ENCODE measurements around the gene GFRA3.

Gene GFRA3

DNA sequence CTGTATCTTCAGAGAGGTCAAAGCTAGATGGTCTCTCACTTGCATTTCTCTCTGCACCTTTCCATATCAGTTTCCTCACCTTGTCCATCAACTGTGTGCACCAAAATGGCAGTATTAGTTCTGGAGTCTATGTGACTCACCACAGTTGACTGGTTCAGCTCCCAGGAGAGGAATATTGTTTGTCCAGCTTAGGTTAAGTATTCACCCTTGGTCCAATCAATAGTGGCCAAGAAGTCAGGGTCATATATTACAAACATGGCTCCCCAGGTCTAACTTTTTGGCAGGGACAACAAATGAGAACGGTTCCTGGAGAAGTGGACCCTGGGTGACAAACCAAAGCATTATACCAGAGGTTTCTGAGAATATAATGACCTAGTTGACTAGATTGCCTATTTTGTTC is 36.4 kb downstream of the GFRA3 start:
- FAIRE-seq (no peak), DNase-seq (ENCODE audit: insufficient read length, low spot score) (no peak)
- TF ChIP-seq TAF1 (IDR thresholded peaks at IDR 0.05; ENCODE audit: low read depth, low read length): no peak

DNA sequence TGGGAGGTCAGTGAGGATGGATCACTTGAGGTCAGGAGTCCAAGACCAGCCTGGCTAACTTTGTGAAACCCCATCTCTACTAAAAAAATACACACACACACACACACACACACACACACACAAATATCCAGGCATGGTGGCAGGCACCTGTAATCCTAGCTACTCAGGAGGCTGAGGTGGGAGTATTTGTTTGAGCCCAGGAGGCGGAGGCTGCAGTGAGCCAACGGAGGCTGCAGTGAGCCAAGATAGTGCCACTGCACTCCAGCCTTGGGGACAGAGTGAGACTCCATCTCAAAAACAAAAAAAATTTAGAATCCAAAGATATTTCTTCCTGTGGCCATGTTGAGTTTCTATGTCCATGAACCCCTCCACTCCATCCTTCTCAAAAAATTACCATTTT is 39.8 kb downstream of the GFRA3 start:
- TF ChIP-seq PAX5 (IDR thresholded peaks at IDR 0.05; ENCODE audit: insufficient read depth, low read length, severe bottlenecking) (no peak), SPI1 (IDR thresholded peaks at IDR 0.05; ENCODE audit: low read depth, low read length) (no peak), POU2F2 (IDR thresholded peaks at IDR 0.05; ENCODE audit: low read depth, low read length) (no peak), POLR2A (IDR thresholded peaks at IDR 0.05; ENCODE audit: low read depth, low read length) (no peak), POLR2AphosphoS5 (IDR thresholded peaks at IDR 0.05; ENCODE audit: low read depth, low read length) (no peak), TAF1 (IDR thresholded peaks at IDR 0.05; ENCODE audit: low read depth, low read length) (no peak)
- DNase-seq (ENCODE audit: insufficient read length, low spot score): no peak
- no peak for FAIRE-seq

DNA sequence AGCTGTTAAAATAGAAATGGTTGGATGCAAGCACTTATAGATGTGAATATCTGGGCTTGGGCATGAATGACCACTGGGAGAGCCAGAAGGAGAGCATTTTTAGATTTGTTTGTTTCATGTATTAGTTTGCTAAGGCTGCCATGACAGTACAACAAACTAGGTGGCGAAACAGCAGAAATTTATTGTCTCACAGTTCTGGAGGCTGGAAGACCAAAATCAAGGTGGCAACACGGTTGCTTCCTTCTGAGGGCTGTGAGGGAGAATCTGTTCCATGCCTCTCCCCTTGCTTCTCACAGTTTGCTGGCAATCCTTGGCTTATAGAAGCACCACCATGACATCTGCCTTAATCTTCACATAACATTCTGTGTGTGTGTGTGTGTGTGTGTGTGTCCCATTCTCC is 41.1 kb downstream of the GFRA3 start:
- TF ChIP-seq POLR2AphosphoS5 (IDR thresholded peaks at IDR 0.05; ENCODE audit: low read depth, low read length) (no peak), POU2F2 (IDR thresholded peaks at IDR 0.05; ENCODE audit: low read depth, low read length) (no peak), SPI1 (IDR thresholded peaks at IDR 0.05; ENCODE audit: low read depth, low read length) (no peak), PAX5 (IDR thresholded peaks at IDR 0.05; ENCODE audit: insufficient read depth, low read length, severe bottlenecking) (no peak), TAF1 (IDR thresholded peaks at IDR 0.05; ENCODE audit: low read depth, low read length) (no peak), POLR2A (IDR thresholded peaks at IDR 0.05; ENCODE audit: low read depth, low read length) (no peak)
- FAIRE-seq: no peak
- DNase-seq (ENCODE audit: insufficient read length, low spot score): no peak

- FAIRE-seq (no peak), DNase-seq (ENCODE audit: insufficient read length, low spot score) (no peak)
- TF ChIP-seq SPI1 (IDR thresholded peaks at IDR 0.05; ENCODE audit: low read depth, low read length): no peak
- no peak for TF ChIP-seq POLR2A (IDR thresholded peaks at IDR 0.05; ENCODE audit: low read depth, low read length)
- no peak for TF ChIP-seq TAF1 (IDR thresholded peaks at IDR 0.05; ENCODE audit: low read depth, low read length)
- no peak for TF ChIP-seq PAX5 (IDR thresholded peaks at IDR 0.05; ENCODE audit: insufficient read depth, low read length, severe bottlenecking)
- no peak for TF ChIP-seq POU2F2 (IDR thresholded peaks at IDR 0.05; ENCODE audit: low read depth, low read length)
Measured at GRCh38 chr5:138230981-138231589, 43.3 kb downstream of the GFRA3 start.

GRCh38 chr5:138230261-138230660 is 44.2 kb downstream of the GFRA3 start:
- no peak for FAIRE-seq

GRCh38 chr5:138229387-138229786 is 45.0 kb downstream of the GFRA3 start:
- DNase-seq (ENCODE audit: insufficient read length, low spot score) (no peak), FAIRE-seq (no peak)
- no peak for TF ChIP-seq POLR2A (IDR thresholded peaks at IDR 0.05; ENCODE audit: low read depth, low read length)
- TF ChIP-seq POLR2AphosphoS5 (IDR thresholded peaks at IDR 0.05; ENCODE audit: low read depth, low read length): no peak
- no peak for TF ChIP-seq POU2F2 (IDR thresholded peaks at IDR 0.05; ENCODE audit: low read depth, low read length)
- TF ChIP-seq PAX5 (IDR thresholded peaks at IDR 0.05; ENCODE audit: insufficient read depth, low read length, severe bottlenecking): no peak
- no peak for TF ChIP-seq TAF1 (IDR thresholded peaks at IDR 0.05; ENCODE audit: low read depth, low read length)

More at GRCh38 chr5:138230261-138230660, 44.2 kb downstream of the GFRA3 start:
- TF ChIP-seq POLR2A (IDR thresholded peaks at IDR 0.05; ENCODE audit: low read depth, low read length): no peak
- no peak for TF ChIP-seq POLR2AphosphoS5 (IDR thresholded peaks at IDR 0.05; ENCODE audit: low read depth, low read length)
- no peak for TF ChIP-seq TAF1 (IDR thresholded peaks at IDR 0.05; ENCODE audit: low read depth, low read length)
- no peak for TF ChIP-seq PAX5 (IDR thresholded peaks at IDR 0.05; ENCODE audit: insufficient read depth, low read length, severe bottlenecking)
- no peak for TF ChIP-seq POU2F2 (IDR thresholded peaks at IDR 0.05; ENCODE audit: low read depth, low read length)
- no peak for TF ChIP-seq SPI1 (IDR thresholded peaks at IDR 0.05; ENCODE audit: low read depth, low read length)
- DNase-seq (ENCODE audit: insufficient read length, low spot score): no peak

GRCh38 chr5:138226910-138227309 is 47.5 kb downstream of the GFRA3 start:
- FAIRE-seq: no peak
- no peak for DNase-seq (ENCODE audit: insufficient read length, low spot score)
- TF ChIP-seq POU2F2 (IDR thresholded peaks at IDR 0.05; ENCODE audit: low read depth, low read length): no peak
- no peak for TF ChIP-seq SPI1 (IDR thresholded peaks at IDR 0.05; ENCODE audit: low read depth, low read length)
- no peak for TF ChIP-seq TAF1 (IDR thresholded peaks at IDR 0.05; ENCODE audit: low read depth, low read length)
- TF ChIP-seq PAX5 (IDR thresholded peaks at IDR 0.05; ENCODE audit: insufficient read depth, low read length, severe bottlenecking): no peak
- no peak for TF ChIP-seq POLR2AphosphoS5 (IDR thresholded peaks at IDR 0.05; ENCODE audit: low read depth, low read length)
- TF ChIP-seq POLR2A (IDR thresholded peaks at IDR 0.05; ENCODE audit: low read depth, low read length): no peak

DNA sequence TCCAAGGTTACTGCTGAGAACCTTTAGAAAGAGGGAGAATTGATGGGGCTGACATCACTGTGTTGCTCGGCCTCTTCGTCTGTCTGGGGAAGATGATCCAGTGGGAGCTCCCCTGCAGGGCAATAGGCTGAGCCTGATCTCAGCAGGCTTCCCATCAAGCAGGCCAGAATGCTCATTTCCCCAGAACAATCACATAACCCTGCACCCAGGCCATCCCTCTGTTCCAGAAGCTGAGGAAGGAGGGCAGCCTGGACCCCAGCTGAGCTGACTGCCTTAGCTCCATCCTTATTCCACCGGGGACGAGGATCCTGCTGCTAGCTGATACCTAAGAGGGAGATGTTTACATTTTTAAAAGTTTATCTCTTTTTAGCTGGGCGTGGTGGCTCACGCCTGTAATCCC is 49.7 kb downstream of the GFRA3 start:
- no peak for FAIRE-seq
- TF ChIP-seq TAF1 (IDR thresholded peaks at IDR 0.05; ENCODE audit: low read depth, low read length) (no peak), POLR2AphosphoS5 (IDR thresholded peaks at IDR 0.05; ENCODE audit: low read depth, low read length) (no peak), POU2F2 (IDR thresholded peaks at IDR 0.05; ENCODE audit: low read depth, low read length) (no peak), PAX5 (IDR thresholded peaks at IDR 0.05; ENCODE audit: insufficient read depth, low read length, severe bottlenecking) (no peak), POLR2A (IDR thresholded peaks at IDR 0.05; ENCODE audit: low read depth, low read length) (no peak), SPI1 (IDR thresholded peaks at IDR 0.05; ENCODE audit: low read depth, low read length) (no peak)
- DNase-seq (ENCODE audit: insufficient read length, low spot score): no peak

- no peak for DNase-seq (ENCODE audit: insufficient read length, low spot score)
- TF ChIP-seq SPI1 (IDR thresholded peaks at IDR 0.05; ENCODE audit: low read depth, low read length) (no peak), POLR2A (IDR thresholded peaks at IDR 0.05; ENCODE audit: low read depth, low read length) (no peak), POU2F2 (IDR thresholded peaks at IDR 0.05; ENCODE audit: low read depth, low read length) (no peak), PAX5 (IDR thresholded peaks at IDR 0.05; ENCODE audit: insufficient read depth, low read length, severe bottlenecking) (no peak), TAF1 (IDR thresholded peaks at IDR 0.05; ENCODE audit: low read depth, low read length) (no peak), POLR2AphosphoS5 (IDR thresholded peaks at IDR 0.05; ENCODE audit: low read depth, low read length) (no peak)
- FAIRE-seq: no peak
Measured at GRCh38 chr5:138223532-138223931, 50.9 kb downstream of the GFRA3 start.

DNA sequence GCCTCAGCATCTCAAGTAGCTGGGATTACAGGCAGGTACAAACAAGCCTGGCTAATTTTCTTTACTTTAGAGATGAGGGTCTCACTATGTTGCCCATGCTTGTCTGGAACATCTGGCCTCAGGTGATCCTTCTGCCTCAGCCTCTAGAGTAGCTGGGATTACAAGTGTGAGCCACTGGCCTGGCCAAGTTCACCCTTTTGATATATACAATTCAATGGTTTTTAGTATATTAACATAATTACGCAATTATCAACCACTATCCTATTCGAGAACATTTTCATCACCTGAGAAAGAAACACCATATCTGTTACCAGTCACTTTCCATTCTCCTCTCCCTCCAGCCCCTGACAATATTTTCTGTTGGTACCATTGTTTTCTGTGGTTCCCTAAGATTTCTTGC is 57.6 kb downstream of the GFRA3 start:
- DNase-seq (ENCODE audit: insufficient read length, low spot score) (no peak), FAIRE-seq (no peak)
- TF ChIP-seq POLR2AphosphoS5 (IDR thresholded peaks at IDR 0.05; ENCODE audit: low read depth, low read length) (no peak), SPI1 (IDR thresholded peaks at IDR 0.05; ENCODE audit: low read depth, low read length) (no peak), TAF1 (IDR thresholded peaks at IDR 0.05; ENCODE audit: low read depth, low read length) (no peak), POLR2A (IDR thresholded peaks at IDR 0.05; ENCODE audit: low read depth, low read length) (no peak), POU2F2 (IDR thresholded peaks at IDR 0.05; ENCODE audit: low read depth, low read length) (no peak), PAX5 (IDR thresholded peaks at IDR 0.05; ENCODE audit: insufficient read depth, low read length, severe bottlenecking) (no peak)

Measured in GM12891 (cell line).